ENCODE measurements around the gene EXOSC7. TPM values are rescaled to one million over a fixed set of nuclear protein-coding genes. Genes with fewer than 3 reads are reported as not detected.

Gene EXOSC7
- total and polyA plus RNA-seq, 9 of the 15 experiments (the other 6 are each of a cell fraction or from before 2014, with no cell fraction given), result 88.5 to 237 (median 112) TPM

GRCh38 chr3:45029661-45030060, 53.6 kb downstream of the EXOSC7 start:
- no peaks in the 10 kb centered on the region for H3K79me2 ChIP-seq (ENCODE audit: control insufficient read depth, insufficient read depth, low read length)
- no peak for DNase-seq (ENCODE audit: extremely low read depth in 1 of 4, low spot score in 3 of 4)
- H3K27me3 ChIP-seq (ENCODE audit: control insufficient read depth in 2 of 2, insufficient read depth in 2 of 2, low read length in 2 of 2), result peaks cover 8 to 46% of the 10 kb centered on the region in 2 experiments; a peak in 4 of 5 replicates
- no peak for ATAC-seq
- H3K4me3 ChIP-seq, result no peak overlapping the region
- TF ChIP-seq CC2D1A (IDR thresholded peaks at IDR 0.05) (no peak), TAF15 (IDR thresholded peaks at IDR 0.05; ENCODE audit: low read depth, low read length) (no peak), TFE3 (CRISPR knock-in tag; IDR thresholded peaks at IDR 0.05) (no peak), ZKSCAN3 (CRISPR knock-in tag; IDR thresholded peaks at IDR 0.05) (no peak), HEY1 (CRISPR knock-in tag; IDR thresholded peaks at IDR 0.05; ENCODE audit: borderline replicate concordance) (no peak), ZNF398 (CRISPR knock-in tag; IDR thresholded peaks at IDR 0.05) (no peak), HOXB6 (CRISPR knock-in tag; IDR thresholded peaks at IDR 0.05; ENCODE audit: borderline replicate concordance) (no peak), FOXK1 (CRISPR knock-in tag; IDR thresholded peaks at IDR 0.05; ENCODE audit: borderline replicate concordance) (no peak), TSC22D4 (tag; IDR thresholded peaks at IDR 0.05) (no peak), PURB (CRISPR knock-in tag; IDR thresholded peaks at IDR 0.05; ENCODE audit: low read depth) (no peak), ZNF263 (CRISPR knock-in tag; IDR thresholded peaks at IDR 0.05; ENCODE audit: borderline replicate concordance) (no peak), ZNF408 (CRISPR knock-in tag; IDR thresholded peaks at IDR 0.05; ENCODE audit: low read depth) (no peak), JUNB (CRISPR knock-in tag; conservative IDR thresholded peaks at IDR 0.05) (no peak), DIDO1 (tag; IDR thresholded peaks at IDR 0.05; ENCODE audit: low read depth) (no peak)
- ChIA-PET POLR2A (interaction anchor here (0.6 to 1.3 kb wide), 6 partner anchors 8 to 661 kb away, joined by 3 to 5 read pairs (median 3); no protein-coding TSS in a partner anchor), CTCF (ENCODE audit: low intra/inter-chr PET ratio) (no interaction called here)
- H3K9me1 ChIP-seq (ENCODE audit: control insufficient read depth, insufficient read depth, low read length), result no peaks in the 10 kb centered on the region
- no peaks in the 10 kb centered on the region for H3K9me3 ChIP-seq (replicated peaks; ENCODE audit: control insufficient read depth, insufficient read depth, low read depth, low read length)
- in situ Hi-C loops (cut with MboI) (loop anchor here (10.0 to 25.0 kb wide), 3 partner anchors 895 to 1383 kb away; partner anchors contain the start of genes CCR5AS and CCRL2), intact Hi-C loops (cut with micrococcal nuclease) (loop anchor here (10.0 kb wide), 2 partner anchors 905 to 1175 kb away; partner anchors contain the start of gene CCR1)
- H4K20me1 ChIP-seq (replicated peaks; ENCODE audit: control insufficient read depth, insufficient read depth, low read length), result 0 out of 2 replicates have a peak, but pooled peaks cover 5% of the 10 kb centered on the region
- no TSS peak for BruUV-seq (replicated peaks)
- H2AFZ ChIP-seq (ENCODE audit: low read depth, low read length), result no peak overlapping the region
- H3K27ac ChIP-seq (ENCODE audit: extremely low read depth, low read depth, low read length), result no peak overlapping the region
- no peak overlapping the region for H3K4me2 ChIP-seq (ENCODE audit: insufficient read depth, low read length)
- WGBS (ENCODE audit: insufficient coverage, low coverage, missing lambda C conversion rate), result 4% methylated on average over 5 of the region's 5 CpGs
- FAIRE-seq, result no peak
- peaks cover 0 to 4% of the 10 kb centered on the region in 2 experiments; a peak in 2 of 5 replicates for H3K4me1 ChIP-seq (replicated peaks in 1 of 2; ENCODE audit: control insufficient read depth in 2 of 2, insufficient read depth in 2 of 2, low read length in 2 of 2)
- no peaks in the 10 kb centered on the region for H3K36me3 ChIP-seq (ENCODE audit: control insufficient read depth, insufficient read depth, low read length)
- H3K9ac ChIP-seq (ENCODE audit: insufficient read depth in 1 of 2, low read depth in 2 of 2, low read length in 2 of 2), result no peak overlapping the region

All from K562 (cell line).